Large intestine (tissue), 1 donor: Measurements from ENCODE around the gene APLF. TPM values are rescaled to one million over a fixed set of nuclear protein-coding genes. Genes with fewer than 3 reads are reported as not detected.

ENCODE experiments used
- polyA plus RNA-seq: library from polyadenylated mRNA; unstranded; fragments of 120-200 nt; gene quantifications from one replicate; pipeline ENCODE4 v1.2.1, GENCODE V29; 2013

The APLF gene
- polyA plus RNA-seq, 1 donor = 2.0 TPM

Other genes starting within 250 kb of the APLF start
- 43.9 TPM for gene PPP3R1, start 215.1 kb upstream of the APLF start, polyA plus RNA-seq
- 18.6 TPM for gene CNRIP1, start 147.6 kb upstream of the APLF start, polyA plus RNA-seq
- 8.0 TPM for gene PLEK, start 102.3 kb upstream of the APLF start, polyA plus RNA-seq
- 2.5 TPM for gene FBXO48, start 291 bp upstream of the APLF start, polyA plus RNA-seq
- 0.15 TPM for gene PROKR1, start 176.0 kb downstream of the APLF start, polyA plus RNA-seq